ENCODE measurements around the gene PQBP1.

PQBP1 gene

GRCh38 chrX:48927123-48927522 is 29.4 kb downstream of the PQBP1 start:
- DNase-seq = no peak

- no peak for DNase-seq
These were observed 30.1 kb downstream of the PQBP1 start for GRCh38 chrX:48927736-48928382.

DNA sequence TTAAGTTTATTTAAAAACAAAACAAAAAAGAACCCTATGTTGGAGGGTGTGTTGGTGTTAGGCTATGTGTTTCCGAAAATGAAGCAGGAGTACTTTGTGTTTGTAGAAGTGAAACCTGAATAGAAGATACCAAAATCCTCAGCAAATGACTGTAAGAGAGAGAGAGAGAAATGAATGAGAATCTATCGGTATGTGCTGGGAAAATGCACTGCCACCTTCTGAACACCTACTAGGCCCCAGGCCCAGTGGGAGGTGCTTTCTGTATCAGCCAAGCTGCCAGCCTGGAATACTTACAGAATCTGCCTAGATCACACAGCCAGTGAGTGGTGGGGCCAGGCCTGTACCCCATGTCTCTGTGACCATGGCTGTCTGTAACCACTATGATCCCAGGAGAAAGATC is 36.0 kb downstream of the PQBP1 start:
- no peak for DNase-seq

GRCh38 chrX:48934581-48935300 is 37.0 kb downstream of the PQBP1 start:
- no peak for DNase-seq

GRCh38 chrX:48935301-48935670 is 37.6 kb downstream of the PQBP1 start:
- DNase-seq = no peak

DNA sequence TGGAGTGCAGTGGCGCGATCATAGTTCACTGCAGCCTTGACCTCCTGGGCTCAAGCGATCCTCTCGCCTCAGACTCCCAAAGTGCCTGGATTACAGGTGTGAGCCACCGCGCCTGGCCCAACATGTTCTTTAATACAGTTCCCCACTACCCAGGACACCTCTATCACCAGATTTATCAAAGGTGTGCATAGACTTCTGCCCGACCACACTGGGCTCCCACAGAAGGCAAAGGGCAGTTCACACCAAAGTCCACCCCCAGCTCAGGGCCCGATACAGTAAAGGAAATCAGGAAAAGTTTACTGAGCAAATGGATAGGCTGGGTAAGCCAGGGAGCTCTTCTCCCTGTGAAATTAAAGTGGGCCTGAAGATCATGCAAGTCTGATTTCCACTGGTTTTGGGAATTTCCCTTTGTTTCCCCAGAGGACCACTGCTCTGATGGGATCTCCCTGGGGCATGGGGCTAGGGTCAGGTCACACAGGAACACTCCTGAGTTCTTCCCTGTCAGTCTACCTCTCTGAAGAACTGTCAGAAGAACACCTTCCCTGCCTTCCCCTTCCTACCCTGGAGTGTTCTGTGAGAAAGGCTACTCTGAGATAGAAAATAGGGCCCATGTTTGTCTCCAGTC is 38.8 kb downstream of the PQBP1 start:
- DNase-seq = no peak

DNA sequence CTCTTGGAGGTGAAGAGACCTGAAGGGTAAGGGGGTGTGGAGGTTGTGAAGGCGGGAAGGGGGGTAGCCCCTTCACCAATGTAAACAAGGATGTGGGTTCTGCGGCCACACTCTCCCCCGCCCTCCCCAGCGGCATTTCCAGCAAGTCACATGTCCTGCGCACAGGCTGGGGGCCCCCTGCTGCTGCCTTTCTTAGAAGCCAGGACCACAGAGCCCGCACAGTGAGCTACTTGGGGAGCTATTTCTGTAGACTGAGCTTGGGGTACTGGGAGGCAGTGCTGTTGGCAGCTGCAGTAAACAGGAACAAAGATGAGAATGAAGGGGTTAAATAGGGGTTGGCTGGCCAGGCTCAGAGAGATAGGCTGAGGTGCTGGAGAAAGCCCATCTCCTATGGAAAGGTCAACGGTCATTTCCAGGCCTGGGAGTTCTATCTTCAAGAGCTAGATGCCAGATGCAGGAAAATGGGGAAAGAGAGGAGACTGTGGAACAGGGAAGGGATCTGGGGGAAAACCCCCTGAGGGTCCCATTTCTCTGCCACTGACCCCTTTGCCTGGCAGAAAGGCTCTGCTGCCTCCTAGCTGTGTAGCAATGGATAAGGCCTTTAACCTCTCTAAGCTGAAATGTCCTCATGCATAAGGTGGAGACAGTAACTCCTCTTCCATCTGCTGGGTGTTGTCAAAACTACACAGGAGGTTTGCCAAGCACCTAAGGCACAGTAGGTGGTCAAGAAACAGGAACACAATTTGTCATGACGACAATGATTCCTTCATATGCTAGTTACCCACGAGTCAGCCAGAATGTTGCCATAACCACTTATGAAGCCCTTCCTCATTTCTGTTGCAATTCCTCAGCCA is 39.6 kb downstream of the PQBP1 start:
- DNase-seq = no peak

DNA sequence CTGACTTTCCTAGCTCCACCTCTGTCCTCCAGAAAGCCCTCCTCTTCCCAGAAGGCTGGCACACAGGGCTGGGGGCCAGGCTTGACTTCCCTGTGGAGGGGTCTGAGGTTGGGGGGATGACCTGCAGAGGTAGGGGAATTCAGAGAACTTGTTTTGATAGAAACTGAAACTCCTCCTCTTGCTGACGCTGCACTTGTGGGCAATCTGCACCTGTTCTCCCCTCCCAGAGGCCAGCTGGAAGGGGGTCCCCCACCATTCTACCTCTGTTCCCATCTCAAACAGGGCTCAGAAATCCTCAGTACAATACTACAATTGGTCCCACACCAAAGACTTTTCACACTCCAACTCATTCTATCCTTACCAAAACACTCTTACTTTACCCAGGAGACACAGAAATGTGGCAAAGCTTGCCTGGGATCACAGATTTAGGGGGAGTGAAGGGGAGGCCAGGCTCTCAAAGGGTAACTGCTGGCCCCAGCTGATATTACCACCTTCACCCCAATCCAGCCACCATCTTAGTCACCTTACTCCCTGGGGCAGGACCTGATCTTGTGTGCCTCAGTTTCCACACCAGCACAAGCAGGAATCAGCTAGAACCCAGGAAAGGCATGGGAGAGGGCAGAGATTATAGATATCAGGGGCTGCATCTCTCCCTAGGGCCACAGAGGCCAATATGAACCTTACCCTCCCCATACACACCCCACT is 41.1 kb downstream of the PQBP1 start:
- no peak for DNase-seq

DNA sequence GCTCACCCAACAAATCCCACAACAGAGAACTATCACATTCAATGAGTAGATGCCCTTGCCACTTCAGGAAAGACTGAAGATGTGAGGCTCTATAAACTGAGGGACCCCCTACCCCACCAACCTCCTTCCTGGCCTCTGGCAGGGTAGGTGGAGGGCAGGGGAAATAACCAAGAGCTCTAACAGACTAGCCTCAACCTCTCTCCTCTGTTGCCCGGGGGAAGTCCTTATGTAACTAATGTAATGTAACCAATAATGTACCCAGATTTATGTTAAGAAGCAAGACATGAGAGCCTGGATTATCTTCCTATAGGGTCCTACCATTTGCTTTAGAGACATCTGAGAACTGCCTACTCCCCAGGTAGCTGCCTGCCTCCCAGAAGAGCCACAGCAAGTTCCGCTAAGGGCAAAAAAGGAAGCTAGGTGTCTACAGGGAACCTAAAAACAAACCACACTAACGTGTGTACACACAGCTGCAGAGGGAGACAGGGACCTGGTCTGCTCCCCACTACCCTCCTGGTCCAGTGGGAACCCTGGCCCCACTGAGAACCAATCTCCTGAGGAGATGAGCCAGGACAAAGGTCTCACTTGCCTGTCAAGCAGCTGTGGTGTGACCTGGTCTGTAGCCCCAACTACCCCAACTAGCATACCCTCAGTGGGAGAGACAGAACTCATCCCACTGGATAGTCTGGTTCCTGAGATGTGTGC is 41.9 kb downstream of the PQBP1 start:
- no peak for DNase-seq

GRCh38 chrX:48940404-48940955 is 42.8 kb downstream of the PQBP1 start:
- DNase-seq = no peak

GRCh38 chrX:48942895-48943294 is 45.2 kb downstream of the PQBP1 start:
- no peak for DNase-seq

DNA sequence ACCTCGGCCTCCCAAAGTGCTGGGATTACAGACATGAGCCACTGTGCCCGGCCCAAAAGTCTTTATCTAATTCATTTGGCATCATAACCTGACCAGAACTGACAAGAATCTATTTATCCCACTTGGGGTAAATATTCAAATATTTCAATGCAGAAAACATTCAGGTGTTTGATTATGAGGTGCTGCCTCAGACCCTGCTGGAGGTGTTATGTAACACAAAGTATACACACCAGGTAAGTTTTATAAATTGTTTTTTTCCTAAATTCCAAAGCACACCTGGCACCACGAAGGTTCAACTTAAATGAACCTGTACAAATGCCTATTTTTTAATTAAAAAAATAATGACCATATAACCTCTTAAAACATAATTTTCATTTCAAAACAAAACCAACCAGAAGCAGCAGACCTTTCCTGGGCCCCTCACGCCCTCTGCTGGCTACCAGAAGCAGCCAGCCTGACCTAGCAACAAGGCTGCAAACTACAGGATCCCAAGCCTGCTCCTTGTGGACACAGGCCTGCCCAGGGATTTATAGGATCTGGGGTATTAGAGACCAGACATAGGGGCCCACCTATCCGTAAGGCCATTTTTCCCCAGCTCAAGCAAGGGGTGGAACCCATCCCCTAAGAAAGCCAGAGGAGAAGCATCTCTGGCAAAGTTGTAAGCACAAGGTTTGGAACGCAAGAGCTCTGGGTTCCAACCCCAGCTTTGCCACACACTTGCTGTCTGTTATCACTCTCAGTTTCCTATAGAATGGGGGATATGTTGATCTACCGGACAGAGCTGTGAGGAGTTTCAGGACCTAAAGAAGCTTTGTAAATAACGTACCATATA is 48.0 kb downstream of the PQBP1 start:
- DNase-seq = no peak

GRCh38 chrX:48948589-48948988 is 50.9 kb downstream of the PQBP1 start:
- DNase-seq = no peak

Data from cortex of kidney (tissue), 1 donor.